Islet precursor cell (in vitro differentiated cells): ENCODE data around the gene CHRD.
A peak's percentile ranks its signal among the peaks of the same experiment; 100 is the strongest.
"Not testable (repeated sequence)": the region's sequence is repeated elsewhere in the genome, so short reads cannot be mapped to it uniquely, and the experiment has no call there.

ENCODE experiments used
- DNase-seq: peaks from one replicate; pipeline ENCODE4 v3.0.0-alpha.2; 2018

Gene CHRD

DNA sequence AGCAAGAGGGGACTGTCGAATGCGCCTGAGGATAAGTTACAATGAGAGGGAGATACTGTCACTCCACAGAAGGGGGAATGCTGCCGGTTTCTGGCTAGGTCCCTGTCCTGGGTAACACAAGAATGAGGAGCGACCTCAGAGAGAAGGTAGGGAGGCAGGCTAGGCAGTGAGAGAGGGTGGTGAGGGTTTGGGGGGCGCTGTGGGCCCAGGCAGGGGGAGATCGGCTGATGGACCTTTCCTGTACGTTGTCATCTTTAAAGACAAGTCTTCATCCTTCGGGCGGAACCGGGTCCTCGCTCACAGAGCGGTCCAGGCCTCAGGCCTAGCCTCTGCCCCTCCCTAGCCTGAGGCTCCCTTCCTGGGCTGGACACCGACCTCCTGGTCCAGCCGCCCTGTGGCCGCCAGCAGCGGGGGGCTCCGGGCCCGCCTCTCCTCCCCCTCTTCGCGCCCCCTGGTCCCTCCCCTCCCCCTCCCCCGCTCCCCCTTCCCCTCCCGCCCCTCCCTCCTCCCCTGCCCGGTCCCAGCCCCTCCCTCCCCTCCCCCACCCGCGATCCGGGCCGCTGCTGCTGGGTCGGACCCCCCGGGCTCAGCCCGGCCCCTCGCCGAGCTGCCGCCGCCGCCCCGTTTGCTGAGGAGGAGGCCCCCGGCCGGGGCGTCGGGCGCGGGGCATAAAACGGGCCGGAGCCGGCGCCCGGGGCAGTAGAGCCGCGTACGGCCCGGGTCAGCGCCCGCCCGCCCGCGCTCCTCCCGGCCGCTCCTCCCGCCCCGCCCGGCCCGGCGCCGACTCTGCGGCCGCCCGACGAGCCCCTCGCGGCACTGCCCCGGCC is at the start of gene CHRD:
TSS of gene CHRD (plus strand) at position 697 of the 827 bp plus-strand sequence. CDS start 265 bp downstream, outside the sequence.
- DNase-seq: peak; percentile 47

DNA sequence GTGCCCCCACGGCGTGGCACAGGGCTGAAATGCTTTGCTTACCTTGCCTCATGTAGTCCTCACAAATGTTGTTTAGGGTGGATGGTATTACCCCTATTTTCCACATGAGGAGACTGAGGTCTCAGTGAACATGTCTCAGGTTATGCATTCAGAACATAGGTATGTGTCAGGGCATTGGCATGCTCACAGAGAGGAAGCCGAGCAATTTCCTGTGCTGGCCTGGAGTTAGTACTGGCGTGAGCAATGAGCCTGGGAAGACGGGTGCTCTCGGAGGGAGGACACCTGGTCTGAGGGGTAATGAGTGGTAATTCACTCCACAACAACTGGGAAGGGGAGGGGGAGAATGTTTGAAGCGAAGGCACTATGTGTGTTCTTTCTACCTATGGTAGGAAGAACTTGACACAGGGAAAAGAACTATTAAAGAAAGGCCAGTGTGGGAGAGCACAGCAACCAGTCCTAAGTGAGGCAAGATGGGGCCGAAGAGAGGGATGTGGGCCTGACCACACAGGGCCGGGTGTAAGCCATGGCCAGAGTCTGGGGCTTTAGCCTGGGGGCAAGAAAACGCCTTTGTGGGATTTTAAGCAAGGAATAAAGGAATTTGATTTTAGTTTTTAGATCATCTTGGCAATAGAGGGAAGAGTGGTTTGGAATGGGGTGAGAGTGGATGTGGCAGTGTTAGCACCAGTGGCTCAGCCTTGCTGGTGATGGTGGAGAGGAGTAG is 47.3 kb upstream of the CHRD start:
- peak; percentile 94 for DNase-seq

DNA sequence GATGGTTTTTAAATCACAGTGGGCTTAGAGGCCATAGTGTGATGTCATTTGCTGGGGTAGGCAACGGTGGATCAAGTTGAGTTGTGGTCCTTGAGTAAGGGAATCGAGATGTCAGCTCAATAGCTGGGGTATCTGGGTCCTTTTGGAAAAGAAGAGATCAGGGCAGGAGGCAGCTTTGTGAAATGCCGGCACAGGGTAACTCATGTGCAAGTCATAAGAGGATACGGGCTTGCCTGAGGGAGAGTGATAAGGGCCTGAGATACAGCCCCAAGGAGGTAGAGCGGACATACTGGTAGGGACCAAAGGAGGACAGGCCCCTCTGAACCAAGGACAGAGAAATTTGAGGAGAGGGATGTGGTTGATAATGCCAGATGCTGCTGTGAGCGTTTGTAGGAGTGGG is 46.7 kb upstream of the CHRD start:
- DNase-seq: no peak

DNA sequence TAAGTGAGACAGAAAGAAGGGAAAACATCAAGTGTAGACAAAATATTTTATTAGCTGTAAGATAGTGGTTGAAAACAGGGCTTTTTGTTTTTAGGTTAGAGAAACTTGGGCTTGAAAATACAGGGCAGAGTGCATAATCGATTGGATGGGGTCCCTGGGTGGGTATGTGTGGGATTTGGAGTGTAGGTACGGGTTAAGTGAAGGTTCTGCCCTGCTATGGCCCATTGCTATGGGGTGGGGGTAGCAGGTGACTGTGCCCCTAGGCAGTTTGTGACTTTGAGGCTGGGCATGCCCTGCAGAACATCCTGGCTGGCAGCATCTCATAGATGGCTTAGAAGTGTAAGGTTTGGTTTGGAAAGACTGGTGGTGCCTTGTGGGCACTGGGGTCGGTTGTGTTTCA is 46.2 kb upstream of the CHRD start:
- DNase-seq: no peak

DNA sequence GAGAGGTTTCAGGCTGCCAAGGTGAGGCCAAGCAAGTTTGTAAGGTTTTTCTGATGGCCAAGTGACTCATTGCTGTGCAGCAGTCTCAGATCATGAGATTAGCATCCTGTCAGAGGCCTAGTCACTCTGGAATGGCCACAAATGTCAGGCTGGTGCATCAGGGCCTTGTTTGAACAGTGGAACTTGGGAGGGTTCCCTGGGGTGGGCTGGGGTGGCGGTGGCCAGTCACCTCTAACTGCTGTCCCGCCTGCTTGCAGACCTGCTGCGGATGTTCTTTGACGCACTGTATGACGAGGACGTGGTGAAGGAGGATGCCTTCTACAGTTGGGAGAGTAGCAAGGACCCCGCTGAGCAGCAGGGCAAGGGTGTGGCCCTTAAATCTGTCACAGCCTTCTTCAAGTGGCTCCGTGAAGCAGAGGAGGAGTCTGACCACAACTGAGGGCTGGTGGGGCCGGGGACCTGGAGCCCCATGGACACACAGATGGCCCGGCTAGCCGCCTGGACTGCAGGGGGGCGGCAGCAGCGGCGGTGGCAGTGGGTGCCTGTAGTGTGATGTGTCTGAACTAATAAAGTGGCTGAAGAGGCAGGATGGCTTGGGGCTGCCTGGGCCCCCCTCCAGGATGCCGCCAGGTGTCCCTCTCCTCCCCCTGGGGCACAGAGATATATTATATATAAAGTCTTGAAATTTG is 45.2 kb upstream of the CHRD start:
- peak; percentile 88 for DNase-seq

DNA sequence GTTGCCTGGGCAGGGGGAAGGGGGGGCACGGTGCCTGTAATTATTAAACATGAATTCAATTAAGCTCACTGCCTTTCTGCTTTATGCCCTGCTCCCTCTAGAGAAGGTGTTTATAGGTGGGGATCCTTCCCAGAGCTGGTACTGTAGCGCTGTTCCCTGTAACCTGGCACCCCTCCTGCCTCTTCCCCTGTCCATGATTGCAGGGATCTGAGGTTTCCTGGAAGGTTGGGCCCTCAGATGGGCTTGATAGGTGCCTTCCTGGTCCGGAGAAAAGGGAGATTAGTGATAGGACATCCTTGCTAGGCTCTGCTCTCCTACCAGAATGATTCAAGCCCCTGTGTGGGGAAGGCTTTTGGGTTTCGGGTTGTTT is 44.6 kb upstream of the CHRD start:
- no peak for DNase-seq

DNA sequence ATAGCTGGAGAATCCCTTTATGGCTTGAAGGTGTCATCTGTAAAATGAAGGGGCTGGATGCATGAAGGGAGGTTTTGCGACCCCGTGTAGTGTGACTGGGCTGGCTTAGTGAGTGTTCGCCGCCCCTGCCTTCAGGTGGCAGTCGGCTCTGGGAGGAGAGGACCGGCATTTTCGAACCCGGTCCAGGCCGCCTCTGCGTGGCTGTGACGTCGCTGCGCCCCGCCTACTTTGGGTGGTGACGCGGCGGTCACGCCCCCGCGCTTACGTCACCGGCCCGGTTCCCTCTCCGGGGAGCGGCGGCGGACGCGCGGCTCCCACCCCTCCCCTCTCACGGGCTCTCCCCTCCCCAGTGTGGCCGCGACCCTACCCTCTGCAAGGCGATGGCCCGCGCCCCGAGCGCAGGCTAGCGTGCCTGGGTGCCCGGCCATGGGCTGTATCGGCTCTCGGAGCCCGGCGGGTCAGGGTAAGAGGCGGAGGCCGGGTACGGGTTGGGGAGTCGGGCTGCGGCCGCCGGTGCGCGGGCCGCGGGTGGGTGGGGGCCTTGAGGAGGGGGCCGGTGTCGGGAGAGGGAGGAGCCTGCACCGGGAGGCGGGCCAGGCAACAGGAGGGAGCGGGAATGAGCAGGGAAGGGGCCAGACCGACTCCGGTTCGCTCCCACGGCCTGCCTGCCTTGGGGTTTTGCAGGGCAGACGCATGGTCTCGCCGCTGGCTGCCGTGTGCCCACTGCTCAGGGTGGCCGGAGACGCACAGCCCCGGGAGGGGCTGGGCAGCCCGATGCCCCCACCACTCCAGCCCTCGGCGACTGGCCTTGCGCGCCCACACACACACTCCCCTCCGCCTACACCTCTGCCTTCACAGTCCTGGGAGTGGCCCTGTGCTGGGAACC is 44.0 kb upstream of the CHRD start:
- DNase-seq: peak; percentile 94

DNA sequence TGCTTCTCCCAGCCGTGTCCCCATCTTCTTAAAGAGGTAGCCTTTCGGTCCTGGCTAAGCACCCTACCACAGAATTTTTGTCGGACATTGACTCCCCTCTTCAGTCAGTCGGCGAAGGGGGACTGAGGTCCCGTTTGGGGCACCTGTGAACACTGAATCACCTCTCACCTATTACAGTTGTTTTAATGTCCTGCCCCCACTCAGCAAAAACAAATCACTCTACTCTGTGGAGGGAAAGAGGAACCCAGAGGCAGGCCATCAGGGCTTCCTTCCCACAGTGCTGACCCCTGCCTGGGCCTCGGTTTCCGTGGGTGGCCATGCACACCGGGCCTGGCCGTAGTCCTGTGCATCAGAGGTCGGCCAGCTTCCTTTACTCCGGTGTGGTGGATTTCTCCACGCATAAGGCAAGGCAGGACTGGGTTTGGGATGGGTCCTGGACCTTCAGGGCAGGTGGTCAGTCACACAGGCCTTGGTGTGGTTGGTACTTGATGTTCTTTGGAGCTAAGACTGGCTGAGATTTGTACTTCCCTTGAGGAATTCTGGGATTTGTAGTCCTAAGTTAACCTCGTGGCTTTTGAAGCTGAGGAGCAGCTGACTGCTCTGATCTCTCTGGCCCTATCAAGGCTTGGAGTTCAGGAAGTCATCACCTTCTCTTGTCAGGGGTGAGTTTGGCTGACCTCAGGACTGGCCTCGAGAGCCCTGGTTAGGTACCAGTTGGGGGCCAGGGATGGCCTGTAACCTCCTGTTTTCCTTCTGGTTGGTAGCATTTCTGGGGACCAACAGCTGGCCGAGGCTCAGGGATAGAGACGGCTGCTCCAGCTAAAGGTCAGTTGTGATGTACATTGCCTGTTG is 43.1 kb upstream of the CHRD start:
- no peak for DNase-seq

DNA sequence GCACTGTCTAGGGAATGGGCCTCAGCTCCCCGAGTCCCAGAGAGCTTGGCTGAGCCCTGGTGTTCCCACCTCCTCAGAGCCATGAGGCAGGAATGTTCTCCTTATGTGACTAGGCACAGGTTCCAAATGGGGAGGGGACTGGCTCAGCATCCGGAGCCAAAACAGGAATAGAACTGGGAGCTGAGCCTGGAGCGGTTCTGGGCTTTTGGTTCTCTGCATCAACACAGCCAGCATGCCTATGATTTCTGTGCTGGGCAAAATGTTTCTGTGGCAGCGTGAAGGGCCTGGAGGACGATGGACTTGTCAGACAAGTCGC is 42.5 kb upstream of the CHRD start, which contains the start of gene FAM131A:
TSS of gene FAM131A (plus strand) at position 202 of the 316 bp plus-strand sequence. CDS start at position 233, 31 bp downstream.
- DNase-seq: no peak

DNA sequence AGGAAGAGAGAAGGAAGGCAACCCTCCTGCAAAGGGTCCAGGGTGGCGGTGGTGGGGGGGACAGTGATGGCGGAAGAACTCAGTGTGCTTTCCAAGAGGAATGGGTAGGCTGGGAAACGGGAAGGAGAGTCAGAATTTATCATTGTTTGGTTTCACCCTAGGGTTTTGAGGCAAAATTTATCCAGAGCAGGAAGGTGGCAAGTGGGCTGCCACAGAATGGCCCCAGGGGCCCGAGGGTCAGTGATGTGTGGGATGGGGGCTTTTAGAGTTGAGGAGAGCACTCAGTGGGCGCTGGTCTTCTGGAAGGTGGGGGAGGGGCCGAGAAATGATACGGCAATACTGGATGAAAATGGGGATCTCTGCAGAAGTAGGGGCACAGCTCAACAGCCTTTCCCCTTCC is 41.9 kb upstream of the CHRD start:
- no peak for DNase-seq

DNA sequence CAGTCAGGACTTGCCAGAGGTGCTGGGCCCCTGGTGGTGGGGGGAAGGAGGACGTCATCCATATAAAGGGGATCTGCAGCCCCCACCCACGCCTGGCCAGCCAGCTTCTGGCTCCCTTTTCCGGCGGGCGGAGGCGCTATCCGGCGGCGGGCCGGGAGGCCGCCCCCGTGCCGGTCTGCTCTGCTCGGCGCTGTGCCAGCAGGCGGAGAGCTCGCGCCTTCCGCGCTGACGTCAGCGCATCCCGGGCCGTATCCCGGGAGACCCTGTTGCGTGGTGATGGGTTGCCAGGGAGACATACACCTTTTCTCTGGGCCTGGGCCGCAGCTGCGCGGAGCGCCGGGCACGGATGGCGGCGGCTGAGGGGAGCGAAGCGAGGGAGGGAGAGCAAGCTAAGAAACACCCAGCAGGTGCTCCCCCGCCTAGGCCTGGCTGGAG is 41.3 kb upstream of the CHRD start:
- DNase-seq: peak; percentile 89

DNA sequence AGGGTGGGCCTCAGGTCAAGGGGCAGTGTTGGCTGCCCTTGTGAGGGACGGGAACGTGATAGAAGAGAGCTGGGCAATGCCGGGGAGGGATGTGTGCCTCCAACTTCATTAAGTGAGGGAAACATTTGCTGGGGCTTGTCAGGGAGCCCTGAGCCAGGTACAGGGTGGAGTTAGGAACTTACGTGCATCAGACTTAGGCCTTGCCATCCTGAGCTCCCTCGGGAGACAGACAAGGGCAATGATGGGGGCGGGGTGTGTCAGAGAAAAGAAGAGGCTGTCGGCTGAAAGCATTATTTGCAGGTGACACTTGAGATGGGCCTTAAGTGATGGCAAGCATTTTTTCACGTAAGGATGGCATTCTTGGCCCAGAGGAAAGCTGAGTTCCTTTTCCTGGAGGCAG is 40.9 kb upstream of the CHRD start:
- DNase-seq: no peak

DNA sequence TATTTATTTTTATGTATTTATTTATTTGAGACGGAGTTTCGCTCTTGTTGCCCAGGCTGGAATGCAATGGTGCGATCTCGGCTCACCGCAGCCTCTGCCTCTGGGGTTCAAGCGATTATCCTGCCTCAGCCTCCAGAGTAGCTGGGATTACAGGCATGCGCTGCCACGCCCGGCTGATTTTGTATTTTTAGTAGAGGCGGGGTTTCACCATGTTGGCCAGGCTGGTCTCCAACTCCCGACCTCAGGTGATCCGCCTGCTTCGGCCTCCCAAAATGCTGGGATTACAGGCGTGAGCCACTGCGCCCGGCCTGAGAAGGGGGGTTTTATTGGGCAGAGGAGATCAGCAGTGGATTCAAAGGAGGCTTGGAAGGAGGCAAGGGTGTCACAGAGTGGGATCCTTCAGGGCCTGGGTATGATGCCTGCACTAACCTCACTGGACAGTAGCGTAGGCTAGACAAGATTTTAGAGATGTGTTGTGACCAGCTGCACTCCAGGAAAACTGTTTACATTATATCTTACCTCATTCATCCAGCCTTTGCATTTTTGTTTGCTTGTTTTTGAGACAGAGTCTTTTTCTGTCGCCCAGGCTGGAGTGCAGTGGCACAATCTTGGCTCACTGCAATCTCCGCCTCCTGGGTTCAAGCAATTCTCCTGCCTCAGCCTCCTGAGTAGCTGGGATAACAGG is 40.3 kb upstream of the CHRD start:
- not testable (repeated sequence) for DNase-seq

DNA sequence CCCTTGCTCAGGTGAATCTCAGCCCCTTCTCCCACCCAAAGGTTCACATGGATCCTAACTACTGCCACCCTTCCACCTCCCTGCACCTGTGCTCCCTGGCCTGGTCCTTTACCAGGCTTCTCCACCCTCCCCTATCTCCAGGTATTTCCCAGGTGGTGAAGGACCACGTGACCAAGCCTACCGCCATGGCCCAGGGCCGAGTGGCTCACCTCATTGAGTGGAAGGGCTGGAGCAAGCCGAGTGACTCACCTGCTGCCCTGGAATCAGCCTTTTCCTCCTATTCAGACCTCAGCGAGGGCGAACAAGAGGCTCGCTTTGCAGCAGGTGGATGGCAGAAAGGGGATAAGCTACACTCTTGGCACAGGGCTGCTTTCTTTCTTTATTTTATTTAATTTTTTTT is 37.9 kb upstream of the CHRD start:
- DNase-seq: no peak

DNA sequence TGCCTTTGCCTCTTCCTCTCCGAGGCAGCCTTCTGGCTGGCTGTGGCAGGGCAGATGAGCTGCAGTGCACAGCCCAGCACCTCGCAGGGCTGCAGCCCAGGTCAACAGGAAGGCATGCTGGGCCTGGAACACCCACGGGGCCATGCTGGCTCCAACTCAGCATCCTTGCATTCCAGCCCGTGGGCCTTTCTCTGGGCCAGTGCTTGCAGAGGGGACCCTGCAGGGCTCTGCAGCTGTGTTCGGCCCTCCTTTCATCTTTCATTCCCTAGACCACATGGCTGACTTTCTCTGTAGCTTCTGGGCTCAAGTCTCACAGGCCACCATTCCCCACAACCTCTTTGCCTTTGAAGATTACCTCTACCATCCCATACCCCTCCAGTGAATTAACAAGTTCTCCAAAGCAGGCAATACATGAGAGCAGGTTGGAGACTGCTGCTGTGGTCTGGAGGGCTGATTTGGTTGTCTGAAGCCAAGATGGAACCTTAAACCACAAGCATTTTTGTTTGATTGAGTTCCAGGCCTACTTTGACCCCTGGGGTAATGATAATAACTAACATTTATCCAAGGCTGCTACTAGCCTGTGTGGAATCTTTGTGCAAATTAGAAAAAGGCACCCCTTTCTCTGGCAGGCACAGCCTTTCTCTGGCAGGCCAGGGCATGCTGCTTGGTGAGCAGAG is 36.5 kb upstream of the CHRD start:
- DNase-seq: no peak

DNA sequence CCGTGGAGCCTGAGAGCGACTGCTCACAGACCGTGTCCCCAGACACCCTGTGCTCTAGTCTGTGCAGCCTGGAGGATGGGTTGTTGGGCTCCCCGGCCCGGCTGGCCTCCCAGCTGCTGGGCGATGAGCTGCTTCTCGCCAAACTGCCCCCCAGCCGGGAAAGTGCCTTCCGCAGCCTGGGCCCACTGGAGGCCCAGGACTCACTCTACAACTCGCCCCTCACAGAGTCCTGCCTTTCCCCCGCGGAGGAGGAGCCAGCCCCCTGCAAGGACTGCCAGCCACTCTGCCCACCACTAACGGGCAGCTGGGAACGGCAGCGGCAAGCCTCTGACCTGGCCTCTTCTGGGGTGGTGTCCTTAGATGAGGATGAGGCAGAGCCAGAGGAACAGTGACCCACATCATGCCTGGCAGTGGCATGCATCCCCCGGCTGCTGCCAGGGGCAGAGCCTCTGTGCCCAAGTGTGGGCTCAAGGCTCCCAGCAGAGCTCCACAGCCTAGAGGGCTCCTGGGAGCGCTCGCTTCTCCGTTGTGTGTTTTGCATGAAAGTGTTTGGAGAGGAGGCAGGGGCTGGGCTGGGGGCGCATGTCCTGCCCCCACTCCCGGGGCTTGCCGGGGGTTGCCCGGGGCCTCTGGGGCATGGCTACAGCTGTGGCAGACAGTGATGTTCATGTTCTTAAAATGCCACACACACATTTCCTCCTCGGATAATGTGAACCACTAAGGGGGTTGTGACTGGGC is 35.1 kb upstream of the CHRD start:
- DNase-seq: no peak

DNA sequence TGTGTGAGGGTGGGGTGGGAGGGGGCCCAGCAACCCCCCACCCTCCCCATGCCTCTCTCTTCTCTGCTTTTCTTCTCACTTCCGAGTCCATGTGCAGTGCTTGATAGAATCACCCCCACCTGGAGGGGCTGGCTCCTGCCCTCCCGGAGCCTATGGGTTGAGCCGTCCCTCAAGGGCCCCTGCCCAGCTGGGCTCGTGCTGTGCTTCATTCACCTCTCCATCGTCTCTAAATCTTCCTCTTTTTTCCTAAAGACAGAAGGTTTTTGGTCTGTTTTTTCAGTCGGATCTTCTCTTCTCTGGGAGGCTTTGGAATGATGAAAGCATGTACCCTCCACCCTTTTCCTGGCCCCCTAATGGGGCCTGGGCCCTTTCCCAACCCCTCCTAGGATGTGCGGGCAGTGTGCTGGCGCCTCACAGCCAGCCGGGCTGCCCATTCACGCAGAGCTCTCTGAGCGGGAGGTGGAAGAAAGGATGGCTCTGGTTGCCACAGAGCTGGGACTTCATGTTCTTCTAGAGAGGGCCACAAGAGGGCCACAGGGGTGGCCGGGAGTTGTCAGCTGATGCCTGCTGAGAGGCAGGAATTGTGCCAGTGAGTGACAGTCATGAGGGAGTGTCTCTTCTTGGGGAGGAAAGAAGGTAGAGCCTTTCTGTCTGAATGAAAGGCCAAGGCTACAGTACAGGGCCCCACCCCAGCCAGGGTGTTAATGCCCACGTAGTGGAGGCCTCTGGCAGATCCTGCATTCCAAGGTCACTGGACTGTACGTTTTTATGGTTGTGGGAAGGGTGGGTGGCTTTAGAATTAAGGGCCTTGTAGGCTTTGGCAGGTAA is 34.3 kb upstream of the CHRD start:
- peak; percentile 93 for DNase-seq

DNA sequence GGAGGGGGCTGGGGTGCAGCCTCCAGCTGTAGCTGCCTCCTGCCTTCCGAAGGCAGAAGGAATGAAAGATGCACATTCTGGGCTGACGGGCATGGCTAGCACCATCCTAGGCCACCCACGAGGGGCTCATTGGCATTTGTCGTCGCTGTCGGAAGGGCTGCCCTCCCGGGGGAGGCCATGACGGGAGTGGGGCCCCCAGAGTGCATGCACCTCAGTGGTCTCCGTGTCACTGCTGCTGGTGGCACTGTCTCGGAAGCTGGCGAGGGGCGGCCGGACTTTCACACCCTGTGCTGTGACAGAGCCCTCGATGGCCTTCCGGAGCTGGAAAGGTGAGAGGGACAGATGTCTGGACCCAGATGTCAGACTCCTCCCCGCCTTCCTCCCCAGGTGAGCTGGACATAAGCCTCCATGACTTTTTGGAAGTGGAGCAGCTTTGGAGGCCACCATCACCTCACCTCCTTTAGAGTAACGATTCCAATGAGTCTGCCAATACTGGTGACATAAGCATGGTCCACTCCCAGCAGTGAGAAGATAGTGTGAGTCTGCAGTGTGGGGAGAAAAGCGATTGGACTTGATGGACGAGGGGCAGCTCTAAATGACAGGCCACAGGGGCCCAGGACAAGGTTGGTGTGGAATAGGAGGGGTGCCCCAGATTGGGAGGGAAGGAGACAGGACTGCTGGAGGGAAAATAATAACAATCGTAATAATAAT is 33.2 kb upstream of the CHRD start:
- no peak for DNase-seq
